GM08714 (cell line): ENCODE data around the gene MOGAT2.

Experiments used
- H3K4me3 ChIP-seq: fragments of 200-500 bp; sonication (Bioruptor generic); 2 replicates; pipeline ENCODE4 v1.5.1; 2014; ENCODE audit warnings: mild to moderate bottlenecking, low read length, inconsistent platforms
- ZNF274 ChIP-seq: IDR thresholded peaks from 2 replicates; pipeline ENCODE4 v1.6.1; 2012; ENCODE audit warnings: mild to moderate bottlenecking, low read depth, low read length

MOGAT2 gene

DNA sequence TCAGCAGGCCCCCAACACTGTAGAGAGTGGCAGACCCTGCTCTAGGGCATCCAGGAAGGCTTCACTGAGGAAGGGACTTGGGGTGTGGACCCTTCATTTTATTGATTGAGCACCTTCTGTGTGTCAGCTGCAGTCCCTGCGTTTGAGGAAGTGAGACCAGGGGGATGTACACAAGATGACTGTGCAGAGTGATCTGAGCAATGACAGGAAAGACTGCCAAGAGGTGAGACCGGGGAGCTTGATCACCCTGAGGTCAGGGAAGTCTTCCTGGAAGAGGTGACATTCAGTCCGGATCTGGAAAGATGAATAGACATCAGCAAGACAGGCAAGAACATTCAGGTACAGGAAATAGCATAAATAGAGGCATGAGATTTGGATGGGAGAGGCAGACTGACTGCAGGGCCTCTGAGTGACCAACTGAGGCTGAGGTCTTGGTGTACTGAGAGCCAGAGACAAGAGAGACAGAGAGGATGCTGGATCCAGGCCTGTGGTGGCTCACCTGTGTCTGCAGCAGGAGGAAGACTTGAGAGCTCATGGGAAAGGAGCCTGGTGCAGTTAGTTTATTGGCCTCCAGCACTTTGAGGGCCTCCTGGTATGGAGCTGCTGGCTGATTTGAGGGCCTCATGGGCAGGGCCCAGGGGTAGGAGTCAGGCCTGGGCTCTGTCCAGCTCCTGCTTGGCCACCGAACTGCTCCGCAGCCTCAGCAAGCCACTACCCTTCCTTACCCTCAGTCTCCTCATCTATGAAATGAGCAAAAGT lies 56.1 kb downstream of the MOGAT2 start:
- TF ChIP-seq ZNF274: no peak
- no peak overlapping the region for H3K4me3 ChIP-seq

GRCh38 chr11:75775056-75775455 lies 57.4 kb downstream of the MOGAT2 start:
- H3K4me3 ChIP-seq: no peak overlapping the region
- no peak for TF ChIP-seq ZNF274

GRCh38 chr11:75776546-75776945 lies 58.9 kb downstream of the MOGAT2 start:
- H3K4me3 ChIP-seq: no peak overlapping the region
- TF ChIP-seq ZNF274: no peak

DNA sequence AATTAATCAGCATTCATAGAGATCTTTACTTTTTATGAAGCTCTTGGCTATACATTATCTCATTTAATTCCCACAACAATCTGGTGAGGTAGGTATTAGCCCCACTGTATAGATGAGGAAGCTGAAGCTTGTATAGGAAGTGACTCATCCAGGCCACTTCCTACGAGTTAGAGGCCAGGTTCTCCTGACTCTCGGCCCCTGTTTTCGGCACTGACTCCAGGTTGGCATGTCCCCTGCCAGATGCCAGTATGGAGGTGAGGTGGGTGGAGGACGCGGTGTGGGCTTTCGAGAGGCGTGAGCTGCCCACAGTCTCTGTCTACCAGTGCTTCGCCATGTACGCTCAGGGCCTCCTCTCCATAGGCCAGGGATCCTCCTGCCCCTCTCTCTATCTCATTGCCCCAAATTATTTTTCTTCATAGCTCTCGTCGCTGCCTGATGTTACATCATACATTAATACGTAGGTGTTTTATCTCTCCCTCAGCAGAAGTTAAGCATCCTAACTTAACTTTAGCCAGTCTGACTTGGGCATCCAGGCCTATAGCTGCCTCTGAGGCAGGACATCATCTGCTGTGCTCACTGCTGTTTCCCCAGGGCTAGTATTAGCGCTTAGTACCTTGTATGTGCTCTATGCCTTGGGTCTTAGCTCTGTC lies 59.9 kb downstream of the MOGAT2 start:
- H3K4me3 ChIP-seq: no peak overlapping the region
- TF ChIP-seq ZNF274: no peak

GRCh38 chr11:75778962-75779361 lies 61.3 kb downstream of the MOGAT2 start:
- TF ChIP-seq ZNF274: no peak
- H3K4me3 ChIP-seq: no peak overlapping the region

DNA sequence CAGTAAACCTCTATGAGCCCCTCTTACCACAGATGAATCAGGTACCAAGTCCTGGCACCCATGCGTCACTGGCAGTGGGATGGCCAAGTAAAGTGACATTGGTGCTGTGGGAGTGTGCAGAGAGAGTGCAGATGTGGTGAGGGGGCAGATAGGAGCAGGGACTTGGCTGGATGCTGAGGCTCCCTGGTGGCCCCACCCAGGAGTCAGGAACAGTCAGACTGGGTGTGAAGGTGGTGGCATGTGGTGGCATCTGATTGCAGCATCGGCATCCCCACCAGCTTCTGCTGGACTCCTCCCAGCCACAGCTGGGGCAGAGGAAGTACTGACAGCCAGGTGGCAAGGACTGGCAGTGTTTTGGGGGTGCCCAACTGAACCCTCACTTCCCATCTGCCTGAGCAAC lies 62.3 kb downstream of the MOGAT2 start:
- H3K4me3 ChIP-seq: no peak overlapping the region
- TF ChIP-seq ZNF274: no peak

DNA sequence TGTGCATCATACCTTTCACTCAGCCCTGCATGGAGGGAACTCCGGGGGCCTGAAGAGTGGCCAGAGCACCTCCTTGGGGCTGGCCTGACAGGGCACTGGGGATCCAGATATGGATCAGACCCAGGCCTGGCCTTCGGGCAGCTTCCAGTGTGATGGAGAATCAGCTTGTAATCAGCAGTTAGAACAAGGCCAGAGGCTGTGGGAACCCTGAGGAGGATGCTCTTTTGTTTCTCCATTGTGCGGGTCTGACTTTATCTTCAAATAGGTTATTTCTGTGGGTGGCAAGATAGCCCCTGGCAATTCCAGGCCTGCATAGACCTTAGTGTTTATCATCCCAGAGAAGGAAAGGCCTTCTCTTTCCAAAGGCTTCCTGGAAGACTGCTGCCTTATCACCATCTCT lies 63.2 kb downstream of the MOGAT2 start:
- TF ChIP-seq ZNF274: no peak
- no peak overlapping the region for H3K4me3 ChIP-seq

DNA sequence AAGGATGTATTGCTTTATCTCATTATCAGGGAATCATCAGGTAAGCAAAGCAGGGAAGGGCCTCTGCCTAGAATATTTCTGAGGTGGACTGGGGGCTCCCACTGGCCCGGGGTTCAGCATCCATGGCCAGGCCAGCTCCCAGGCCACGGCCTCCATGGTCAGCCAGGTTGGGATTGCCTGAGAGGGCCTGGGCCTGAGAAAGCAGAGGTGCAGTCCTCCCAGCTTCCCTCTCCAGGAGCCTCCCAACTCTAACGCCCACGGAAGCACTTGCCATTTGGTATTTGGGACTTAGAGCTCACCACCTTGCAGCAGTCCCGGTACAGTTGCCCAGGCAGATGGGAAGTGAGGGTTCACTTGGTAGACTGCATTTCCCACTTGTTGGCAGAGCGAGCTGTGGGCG lies 63.7 kb downstream of the MOGAT2 start:
- H3K4me3 ChIP-seq: no peak overlapping the region
- no peak for TF ChIP-seq ZNF274

- TF ChIP-seq ZNF274: no peak
- H3K4me3 ChIP-seq: no peak overlapping the region
Observed at GRCh38 chr11:75781831-75782230, 64.2 kb downstream of the MOGAT2 start.
